Spinal cord (tissue), 10 donors: Measurements from ENCODE around the gene WDR86. TPM values are rescaled to one million over a fixed set of nuclear protein-coding genes. Genes with fewer than 3 reads are reported as not detected.

Experiments used
- DNase-seq, 6 donors: peaks; one replicate each; pipeline versions ENCODE4 v3.0.0 to v3.0.0-alpha.2; 2013 to 2015; ENCODE audit warnings: low spot score in 6 of 6, low read depth in 4 of 6
- H3K27ac ChIP-seq: one replicate; pipeline ENCODE4 v1.5.1; 2013; ENCODE audit warnings: low read depth, low read length, control low read depth
- H3K27me3 ChIP-seq: one replicate; pipeline ENCODE4 v1.6.1; 2013; ENCODE audit warnings: low read length; ENCODE audit not compliant: control insufficient read depth, insufficient read depth
- H3K36me3 ChIP-seq: one replicate; pipeline ENCODE4 v1.6.1; 2013; ENCODE audit warnings: low read length; ENCODE audit not compliant: control insufficient read depth, insufficient read depth
- H3K4me1 ChIP-seq: one replicate; pipeline ENCODE4 v1.6.1; 2013; ENCODE audit warnings: low read length; ENCODE audit not compliant: control insufficient read depth, insufficient read depth
- H3K4me3 ChIP-seq: one replicate; pipeline ENCODE4 v1.5.1; 2013; ENCODE audit warnings: low read depth, low read length, control low read depth
- H3K9me3 ChIP-seq: one replicate; pipeline ENCODE4 v1.6.1; 2013; ENCODE audit warnings: low read length; ENCODE audit not compliant: control insufficient read depth, insufficient read depth
- WGBS: methylation state at CpG from one replicate; pipeline ENCODE4 v1.1.5; 2013; ENCODE audit warnings: missing lambda C conversion rate; ENCODE audit not compliant: insufficient coverage; 5-methylcytosine and 5-hydroxymethylcytosine counted together
- polyA plus RNA-seq, 2 donors: library from polyadenylated mRNA; unstranded; fragments of 120-200 nt; gene quantifications; one replicate each; pipeline ENCODE4 v1.2.1, GENCODE V29; 2013; ENCODE audit not compliant: insufficient read length in 2 of 2
- total RNA-seq, 2 donors: library from RNA; depleted of rRNA in 1 of 2; stranded (reverse); fragments of 120-200 nt in 1 of 2; fragments of >200 nt in 1 of 2; gene quantifications; one replicate each; pipeline versions ENCODE4 v1.2.3 to v1.2.4, GENCODE V29; 2013 to 2014
- donor health status: healthy.

WDR86 gene
- total and polyA plus RNA-seq, 4 donors, result 16.6 to 139 (median 44.4) TPM

GRCh38 chr7:151408839-151409666 is 785 bp downstream of the WDR86 start:
- peaks cover 52% of the 10 kb centered on the region for H3K4me1 ChIP-seq
- peak in 2 of 6 donors; percentile 40 to 45 for DNase-seq
- WGBS, result 6% methylated on average over 55 of the region's 61 CpGs
- H3K9me3 ChIP-seq, result no peaks in the 10 kb centered on the region
- peak overlapping the region; percentile 84 for H3K4me3 ChIP-seq
- peak overlapping the region; percentile 82 for H3K27ac ChIP-seq
- peaks cover 3% of the 10 kb centered on the region for H3K36me3 ChIP-seq
- peaks cover 18% of the 10 kb centered on the region for H3K27me3 ChIP-seq

GRCh38 chr7:151408498-151408838 is 1.4 kb downstream of the WDR86 start:
- Histone ChIP-seq H3K9me3 (no peaks in the 10 kb centered on the region), H3K27ac (peak overlapping the region; percentile 82), H3K4me1 (peaks cover 57% of the 10 kb centered on the region), H3K27me3 (peaks cover 18% of the 10 kb centered on the region), H3K36me3 (peaks cover 3% of the 10 kb centered on the region), H3K4me3 (peak overlapping the region; percentile 84)
- 67% methylated on average over 6 of the region's 7 CpGs for WGBS
- no peak for DNase-seq

- no peak for DNase-seq
- Histone ChIP-seq H3K27me3 (peaks cover 18% of the 10 kb centered on the region), H3K9me3 (no peaks in the 10 kb centered on the region), H3K36me3 (peaks cover 3% of the 10 kb centered on the region), H3K27ac (peak overlapping the region; percentile 2), H3K4me3 (peak overlapping the region; percentile 4), H3K4me1 (peaks cover 57% of the 10 kb centered on the region)
- WGBS, result 85% methylated on average over 7 of the region's 9 CpGs
Observed at GRCh38 chr7:151406886-151407583, 2.8 kb downstream of the WDR86 start.

GRCh38 chr7:151406051-151406875 is 3.6 kb downstream of the WDR86 start:
- no peak for DNase-seq
- WGBS, result 92% methylated on average over 17 of the region's 24 CpGs
- Histone ChIP-seq H3K36me3 (peaks cover 3% of the 10 kb centered on the region), H3K4me1 (peaks cover 54% of the 10 kb centered on the region), H3K9me3 (no peaks in the 10 kb centered on the region), H3K27ac (peak overlapping the region; percentile 75), H3K4me3 (no peak overlapping the region), H3K27me3 (peaks cover 19% of the 10 kb centered on the region)

GRCh38 chr7:151405588-151405987 is 4.2 kb downstream of the WDR86 start:
- Histone ChIP-seq H3K36me3 (peaks cover 3% of the 10 kb centered on the region), H3K4me1 (peaks cover 47% of the 10 kb centered on the region), H3K4me3 (no peak overlapping the region), H3K9me3 (no peaks in the 10 kb centered on the region), H3K27me3 (peaks cover 16% of the 10 kb centered on the region), H3K27ac (peak overlapping the region; percentile 75)
- 87% methylated on average over 10 of the region's 10 CpGs for WGBS
- no peak for DNase-seq

- WGBS, result 66% methylated on average over 8 of the region's 9 CpGs
- peaks cover 3% of the 10 kb centered on the region for H3K36me3 ChIP-seq
- DNase-seq, result no peak
- H3K27me3 ChIP-seq, result peaks cover 12% of the 10 kb centered on the region
- H3K27ac ChIP-seq, result peak overlapping the region; percentile 75
- H3K4me1 ChIP-seq, result peaks cover 41% of the 10 kb centered on the region
- H3K9me3 ChIP-seq, result no peaks in the 10 kb centered on the region
- no peak overlapping the region for H3K4me3 ChIP-seq
Observed at GRCh38 chr7:151405056-151405455, 4.8 kb downstream of the WDR86 start.

- no peaks in the 10 kb centered on the region for H3K9me3 ChIP-seq
- H3K4me1 ChIP-seq, result peaks cover 37% of the 10 kb centered on the region
- H3K36me3 ChIP-seq, result peaks cover 3% of the 10 kb centered on the region
- peak overlapping the region; percentile 75 for H3K27ac ChIP-seq
- H3K4me3 ChIP-seq, result no peak overlapping the region
- 69% methylated on average over 15 of the region's 18 CpGs for WGBS
- DNase-seq, result peak in 2 of 6 donors; percentile 18 to 54
- H3K27me3 ChIP-seq, result peaks cover 9% of the 10 kb centered on the region
Observed at GRCh38 chr7:151404216-151405011, 5.4 kb downstream of the WDR86 start.

- Histone ChIP-seq H3K4me1 (peaks cover 32% of the 10 kb centered on the region), H3K9me3 (no peaks in the 10 kb centered on the region), H3K36me3 (peaks cover 8% of the 10 kb centered on the region), H3K27me3 (peaks cover 5% of the 10 kb centered on the region), H3K4me3 (no peak overlapping the region), H3K27ac (peak overlapping the region; percentile 75)
- no peak for DNase-seq
- 79% methylated on average over 9 of the region's 9 CpGs for WGBS
Observed at GRCh38 chr7:151403764-151404163, 6.1 kb downstream of the WDR86 start.
